IMR-90 (cell line): ENCODE data around the gene SLC25A21. TPM values are rescaled to one million over a fixed set of nuclear protein-coding genes. Genes with fewer than 3 reads are reported as not detected.

ENCODE experiments used
- ATAC-seq: fragments of 200-7000 bp; cut with Tn5 transposase; 2 replicates; pipeline ENCODE4 v1.9.1; 2020; ENCODE audit warnings: low read depth, mild to moderate bottlenecking, moderate library complexity
- BruUV-seq: library from RNA; stranded (reverse); fragments of 400-500 nt; replicated peaks from 2 replicates; lab custom pipeline; 2021; lab: Mats Ljungman, UMichigan
- CTCF ChIA-PET: fragments of 300-600 bp; formaldehyde crosslinking; extraction: SDS; loops from one replicate; lab custom pipeline; 2021; ENCODE audit warnings: antibody characterized with exemption; lab: Yijun Ruan, JAX
- POLR2A ChIA-PET: fragments of 300-600 bp; sonication (Branson Sonifier 250); formaldehyde crosslinking; loops from one replicate; lab custom pipeline; 2022; ENCODE audit warnings: antibody characterized with exemption; ENCODE audit not compliant: unreplicated experiment; lab: Charles Lee
- DNase-seq: peaks from one replicate; pipeline ENCODE4 v3.0.0; 2013
- H2AFZ ChIP-seq: replicated peaks from 2 replicates; pipeline ENCODE3; 2013; ENCODE audit warnings: low read length, mild to moderate bottlenecking; ENCODE audit not compliant: poor library complexity
- H2AK5ac ChIP-seq: 2 replicates; pipeline ENCODE4 v1.6.1; 2013; ENCODE audit warnings: low read depth, low read length, inconsistent platforms
- H2AK9ac ChIP-seq: replicated peaks from 2 replicates; pipeline ENCODE3; 2013; ENCODE audit warnings: mild to moderate bottlenecking, low read depth, low read length, moderate library complexity; ENCODE audit not compliant: poor library complexity
- H2BK120ac ChIP-seq: 2 replicates; pipeline ENCODE4 v1.6.1; 2013; ENCODE audit warnings: low read depth, low read length, inconsistent platforms
- H2BK15ac ChIP-seq: 3 replicates; pipeline ENCODE4 v1.6.1; 2013; ENCODE audit warnings: low read depth, low read length, inconsistent platforms
- H2BK20ac ChIP-seq: 2 replicates; pipeline ENCODE4 v1.6.1; 2013; ENCODE audit warnings: low read depth, mild to moderate bottlenecking, inconsistent platforms, low read length, moderate library complexity
- H2BK5ac ChIP-seq: 2 replicates; pipeline ENCODE4 v1.6.1; 2013; ENCODE audit warnings: mild to moderate bottlenecking, low read depth, low read length, inconsistent platforms; ENCODE audit not compliant: poor library complexity, severe bottlenecking
- H3K14ac ChIP-seq: replicated peaks from 2 replicates; pipeline ENCODE4 v1.6.1; 2013; ENCODE audit warnings: low read depth, low read length, inconsistent platforms
- H3K18ac ChIP-seq: 2 replicates; pipeline ENCODE4 v1.6.1; 2013; ENCODE audit warnings: low read depth, low read length, control low read depth
- H3K23ac ChIP-seq: 2 replicates; pipeline ENCODE4 v1.6.1; 2013; ENCODE audit warnings: low read depth, low read length, inconsistent platforms
- H3K27ac ChIP-seq: 2 replicates; pipeline ENCODE4 v1.5.1; 2013; ENCODE audit warnings: mild to moderate bottlenecking, control low read depth, low read length; ENCODE audit not compliant: insufficient read depth
- H3K27me3 ChIP-seq: 2 replicates; pipeline ENCODE4 v1.6.1; 2013; ENCODE audit warnings: low read length; ENCODE audit not compliant: control insufficient read depth, insufficient read depth
- H3K36me3 ChIP-seq: 2 replicates; pipeline ENCODE4 v1.6.1; 2013; ENCODE audit warnings: low read length, mixed read lengths; ENCODE audit not compliant: control insufficient read depth, insufficient read depth
- H3K4ac ChIP-seq: 2 replicates; pipeline ENCODE4 v1.6.1; 2013; ENCODE audit warnings: low read depth, low read length, inconsistent platforms
- H3K4me1 ChIP-seq: 2 replicates; pipeline ENCODE4 v1.6.1; 2013; ENCODE audit warnings: low read length, mixed read lengths; ENCODE audit not compliant: control insufficient read depth, insufficient read depth
- H3K4me2 ChIP-seq: 2 replicates; pipeline ENCODE4 v1.6.1; 2013; ENCODE audit warnings: low read depth, mild to moderate bottlenecking, control low read depth, low read length, moderate library complexity
- H3K4me3 ChIP-seq: 2 replicates; pipeline ENCODE4 v1.5.1; 2013; ENCODE audit warnings: low read depth, mild to moderate bottlenecking, control low read depth, low read length, moderate library complexity; ENCODE audit not compliant: insufficient read depth
- H3K56ac ChIP-seq: 2 replicates; pipeline ENCODE4 v1.6.1; 2013; ENCODE audit warnings: low read length, inconsistent platforms; ENCODE audit not compliant: insufficient read depth; ENCODE audit errors: extremely low read depth
- H3K79me1 ChIP-seq, 2 experiments: 2 replicates each; pipeline ENCODE4 v1.6.1; 2013; ENCODE audit warnings: low read length in 2 of 2, inconsistent platforms in 1 of 2, low read depth in 1 of 2
- H3K9ac ChIP-seq: 2 replicates; pipeline ENCODE4 v1.6.1; 2013; ENCODE audit warnings: low read depth, low read length, control low read depth
- H3K9me1 ChIP-seq: 2 replicates; pipeline ENCODE4 v1.6.1; 2013; ENCODE audit warnings: low read length, inconsistent platforms; ENCODE audit not compliant: insufficient read depth
- H3K9me3 ChIP-seq: 2 replicates; pipeline ENCODE4 v1.6.1; 2013; ENCODE audit warnings: low read length; ENCODE audit not compliant: control insufficient read depth, insufficient read depth
- H4K20me1 ChIP-seq: 2 replicates; pipeline ENCODE4 v1.6.1; 2013; ENCODE audit warnings: low read length, inconsistent platforms; ENCODE audit not compliant: insufficient read depth
- H4K5ac ChIP-seq: 2 replicates; pipeline ENCODE4 v1.6.1; 2013; ENCODE audit warnings: mild to moderate bottlenecking, low read depth, low read length, control low read depth
- H4K8ac ChIP-seq, 2 experiments: 2 replicates each; pipeline ENCODE4 v1.6.1; 2013; ENCODE audit warnings: low read depth in 2 of 2, low read length in 2 of 2, control low read depth in 1 of 2, inconsistent platforms in 1 of 2
- H4K91ac ChIP-seq: 2 replicates; pipeline ENCODE4 v1.6.1; 2013; ENCODE audit warnings: low read depth, low read length, inconsistent platforms; ENCODE audit not compliant: insufficient read depth
- CTCF ChIP-seq: conservative IDR thresholded peaks from 2 replicates; pipeline ENCODE4 v1.5.1; 2012; ENCODE audit warnings: mild to moderate bottlenecking, low read depth, low read length, improper control_type of control experiment
- MAZ ChIP-seq: IDR thresholded peaks from 2 replicates; pipeline ENCODE4 v1.6.1; 2012; ENCODE audit warnings: low read depth, mild to moderate bottlenecking, low read length, improper control_type of control experiment, moderate library complexity, borderline replicate concordance
- MXI1 ChIP-seq: IDR thresholded peaks from 2 replicates; pipeline ENCODE4 v1.6.1; 2012; ENCODE audit warnings: low read depth, mild to moderate bottlenecking, low read length, moderate library complexity, borderline replicate concordance
- NFE2L2 ChIP-seq: fragments of 150-350 bp; IDR thresholded peaks from 2 replicates; pipeline ENCODE4 v1.6.1; 2016; ENCODE audit warnings: low read depth, mild to moderate bottlenecking, low read length
- POLR2A ChIP-seq: IDR thresholded peaks from 2 replicates; pipeline ENCODE4 v1.6.1; 2012; ENCODE audit warnings: mild to moderate bottlenecking, low read depth, low read length
- RAD21 ChIP-seq: IDR thresholded peaks from 2 replicates; pipeline ENCODE4 v1.6.1; 2012; ENCODE audit warnings: low read length, improper control_type of control experiment
- RCOR1 ChIP-seq: IDR thresholded peaks from 2 replicates; pipeline ENCODE4 v1.6.1; 2012; ENCODE audit warnings: mild to moderate bottlenecking, low read length, improper control_type of control experiment; ENCODE audit not compliant: insufficient replicate concordance
- RFX5 ChIP-seq: IDR thresholded peaks from 2 replicates; pipeline ENCODE4 v1.8.0; 2012; ENCODE audit warnings: low read depth, mild to moderate bottlenecking, low read length, moderate library complexity
- WGBS, 2 experiments: methylation state at CpG; one replicate each; pipeline versions ENCODE4 v1.1.5 to v1.1.7; 2013; ENCODE audit warnings: missing lambda C conversion rate in 2 of 2; ENCODE audit not compliant: insufficient read length in 1 of 2; ENCODE audit errors: extremely low coverage in 2 of 2; 5-methylcytosine and 5-hydroxymethylcytosine counted together
- dilution Hi-C: fragments of 300-500 bp; cut with HindIII; formaldehyde crosslinking; loops from one replicate; pipeline ENCODE4 v1.14.3; 2018; ENCODE audit warnings: low sequenced_read_pairs; ENCODE audit not compliant: unreplicated experiment
- in situ Hi-C: fragments of 300-500 bp; cut with MboI; formaldehyde crosslinking; loops from 3 replicates; pipeline ENCODE4 v1.14.3; 2019; ENCODE audit warnings: low sequenced_read_pairs, inconsistent platforms, mixed read lengths
- intact Hi-C: fragments of 100-400 bp; cut with micrococcal nuclease; formaldehyde crosslinking; loops from 2 replicates; pipeline ENCODE4 v1.10.0; 2022
- polyA plus RNA-seq, 3 experiments: library from polyadenylated mRNA; depleted of rRNA; stranded (reverse); fragments of >200 nt; gene quantifications; 2 replicates each; pipeline ENCODE4 v1.2.3, GENCODE V29; 2012; ENCODE audit warnings: low replicate concordance in 1 of 3
- total RNA-seq: library from RNA; depleted of rRNA; stranded (reverse); fragments of >200 nt; gene quantifications from 2 replicates; pipeline ENCODE4 v1.2.3, GENCODE V29; 2012

SLC25A21 gene
- total and polyA plus RNA-seq, 2 of the 4 experiments (the other 2 are of a cell fraction): 0.62 to 0.90 TPM

- no peaks in the 10 kb centered on the region for H3K36me3 ChIP-seq
- no peak overlapping the region for H3K18ac ChIP-seq
- H3K9me1 ChIP-seq: no peaks in the 10 kb centered on the region
- DNase-seq (no peak), ATAC-seq (no peak)
- no peak overlapping the region for H3K4me2 ChIP-seq
- no peak overlapping the region for H2AFZ ChIP-seq
- no peak overlapping the region for H4K91ac ChIP-seq
- H4K8ac ChIP-seq: no peak overlapping the region
- H2AK9ac ChIP-seq: no peak overlapping the region
- H3K9me3 ChIP-seq: 0 out of 2 replicates have a peak, but pooled peaks cover 1% of the 10 kb centered on the region
- H3K9ac ChIP-seq: no peak overlapping the region
- H4K20me1 ChIP-seq: no peaks in the 10 kb centered on the region
- no peak overlapping the region for H3K4me3 ChIP-seq
- dilution Hi-C loops (no loop called here), in situ Hi-C loops (no loop called here), intact Hi-C loops (no loop called here)
- no peaks in the 10 kb centered on the region for H3K4me1 ChIP-seq
- TF ChIP-seq RCOR1 (no peak), POLR2A (no peak), RAD21 (no peak), MXI1 (no peak), NFE2L2 (no peak), CTCF (no peak), MAZ (no peak), RFX5 (no peak)
- H2AK5ac ChIP-seq: no peak overlapping the region
- H3K23ac ChIP-seq: no peak overlapping the region
- no peak overlapping the region for H2BK5ac ChIP-seq
- H3K4ac ChIP-seq: no peak overlapping the region
- no peaks in the 10 kb centered on the region for H3K79me1 ChIP-seq
- no TSS peak for BruUV-seq
- POLR2A ChIA-PET: interaction anchor here (0.6 kb wide), 1 partner anchor 81 kb away, joined by 4 read pairs; no protein-coding TSS in a partner anchor
- H2BK15ac ChIP-seq: no peak overlapping the region
- H2BK20ac ChIP-seq: no peak overlapping the region
- no peak overlapping the region for H4K5ac ChIP-seq
- H3K27me3 ChIP-seq: no peaks in the 10 kb centered on the region
- H2BK120ac ChIP-seq: no peak overlapping the region
- no CpG with 5 or more reads among the region's 2 CpGs for WGBS, 2 experiments
- CTCF ChIA-PET: no interaction called here
- H3K56ac ChIP-seq: no peak overlapping the region
- no peak overlapping the region for H3K14ac ChIP-seq
- H3K27ac ChIP-seq: no peak overlapping the region
Observed at GRCh38 chr14:36781897-36782296, 390.5 kb downstream of the SLC25A21 start.
